K562 (cell line): ENCODE measurements around the gene WDR54. TPM values are rescaled to one million over a fixed set of nuclear protein-coding genes. Genes with fewer than 3 reads are reported as not detected.

Experiments
- CEBPZ ChIP-seq: fragments of 150-350 bp; IDR thresholded peaks from 2 replicates; pipeline ENCODE4 v1.6.1; 2014; ENCODE audit warnings: low read depth, mild to moderate bottlenecking, low read length, borderline replicate concordance
- DDX20 ChIP-seq: fragments of 450-650 bp; IDR thresholded peaks from 2 replicates; pipeline ENCODE4 v1.6.1; 2016; ENCODE audit warnings: missing genetic modification characterization, low read depth, mild to moderate bottlenecking, missing compliant biosample characterization, moderate library complexity
- ELK3 ChIP-seq: fragments of 450-650 bp; formaldehyde crosslinking; IDR thresholded peaks from 2 replicates; pipeline ENCODE4 v1.4.0; 2020; ENCODE audit warnings: mild to moderate bottlenecking
- JUND ChIP-seq, 2 experiments: IDR thresholded peaks; 2 replicates in 1 of 2; 3 replicates in 1 of 2; pipeline ENCODE4 v1.6.1; 2011; ENCODE audit warnings: borderline replicate concordance in 2 of 2, low read depth in 2 of 2, low read length in 2 of 2, improper control_type of control experiment in 1 of 2, missing biosample characterization in 1 of 2, missing genetic modification characterization in 1 of 2, missing genetic modification reagents in 1 of 2
- MLLT1 ChIP-seq, 2 experiments: fragments of 450-650 bp; IDR thresholded peaks; 2 replicates each; pipeline ENCODE4 v1.6.1; 2016
- NCOA2 ChIP-seq, 2 experiments: fragments of 450-650 bp; IDR thresholded peaks; 2 replicates each; pipeline ENCODE4 v1.6.1; 2018; ENCODE audit warnings: mild to moderate bottlenecking in 2 of 2, moderate library complexity in 1 of 2; ENCODE audit not compliant: partially characterized antibody in 2 of 2
- RBM34 ChIP-seq: fragments of 200-400 bp; formaldehyde crosslinking; IDR thresholded peaks from 2 replicates; pipeline ENCODE4 v1.6.1; 2018; ENCODE audit warnings: low read length, borderline replicate concordance; ENCODE audit not compliant: insufficient read depth
- SAP30 ChIP-seq: fragments of 200-600 bp; sonication (generic); IDR thresholded peaks from 2 replicates; pipeline ENCODE4 v1.6.1; 2012; ENCODE audit warnings: borderline replicate concordance, low read depth, mild to moderate bottlenecking, moderate library complexity, low read length, control low read depth, inconsistent platforms; ENCODE audit not compliant: insufficient read depth, poor library complexity, severe bottlenecking
- SOX6 ChIP-seq: fragments of 450-650 bp; IDR thresholded peaks from 2 replicates; pipeline ENCODE4 v1.6.1; 2014; ENCODE audit warnings: mild to moderate bottlenecking
- TAF1 ChIP-seq: IDR thresholded peaks from 2 replicates; pipeline ENCODE4 v1.6.1; 2011; ENCODE audit warnings: mild to moderate bottlenecking, low read length, moderate library complexity; ENCODE audit not compliant: insufficient read depth, control insufficient read depth, severe bottlenecking; ENCODE audit errors: extremely low read depth
- TRIM24 ChIP-seq, 2 experiments: fragments of 450-650 bp; IDR thresholded peaks; 2 replicates each; pipeline ENCODE4 v1.6.1; 2016
- XRCC3 ChIP-seq: fragments of 450-650 bp; IDR thresholded peaks from 2 replicates; pipeline ENCODE4 v1.6.1; 2017; ENCODE audit warnings: mild to moderate bottlenecking, moderate library complexity
- ZBTB1 ChIP-seq: sonication (generic); formaldehyde crosslinking; IDR thresholded peaks from 2 replicates; pipeline ENCODE4 v1.8.1; 2023; ENCODE audit warnings: missing genetic modification reagents, low read depth, mild to moderate bottlenecking, borderline replicate concordance
- ZNF124 ChIP-seq: sonication (generic); formaldehyde crosslinking; IDR thresholded peaks from 2 replicates; pipeline ENCODE4 v1.8.1; 2022; ENCODE audit warnings: missing genetic modification reagents
- ZNF140 ChIP-seq: fragments of 250-450 bp; sonication (Bioruptor Pico); IDR thresholded peaks from 2 replicates; pipeline ENCODE4 v1.8.0; 2021; ENCODE audit warnings: moderate library complexity, mild to moderate bottlenecking, inconsistent platforms
- ZNF175 ChIP-seq: fragments of 200-800 bp; sonication (Bioruptor generic); IDR thresholded peaks from 2 replicates; pipeline ENCODE4 v1.6.1; 2016; ENCODE audit warnings: low read depth, mild to moderate bottlenecking, missing genetic modification characterization, missing compliant biosample characterization
- polyA plus RNA-seq, 8 experiments: library from polyadenylated mRNA; depleted of rRNA in 4 of 8; stranded (reverse) in 5 of 8; unstranded in 3 of 8; fragments of >200 nt; fragmentation: Nextera tagmentation in 2 of 8; fragmentation: Illumina TruSeq in 1 of 8; extraction: Ambion mirVana in 2 of 8; extraction: Trizol in 1 of 8; gene quantifications; 2 replicates each; pipeline versions ENCODE4 v1.2.1 to v1.2.3, GENCODE V29; 2011 to 2014; ENCODE audit warnings: inconsistent platforms in 1 of 8, missing spikeins in 1 of 8
- total RNA-seq, 7 experiments: library from RNA; depleted of rRNA in 6 of 7; stranded (reverse); fragments of >200 nt in 6 of 7; fragmentation: Illumina TruSeq in 2 of 7; extraction: Trizol in 2 of 7; gene quantifications; 2 replicates each; pipeline versions ENCODE4 v1.2.1 to v1.2.3, GENCODE V29; 2011 to 2021; ENCODE audit warnings: low replicate concordance in 1 of 7

The WDR54 gene
- total and polyA plus RNA-seq, 9 of the 15 experiments (the other 6 are each of a cell fraction or from before 2014, with no cell fraction given), result 5.2 to 15.2 (median 7.4) TPM

- peak; percentile 30; the same call in 1 of the 2 replicates for TF ChIP-seq ZNF175 (CRISPR knock-in tag)
- no peak for TF ChIP-seq RBM34
- peak in 1 of 2 experiments; percentile 99; a peak in 2 of 4 replicates for TF ChIP-seq TRIM24 (IDR thresholded peaks at IDR 0.05)
- no peak for TF ChIP-seq ZNF124 (CRISPR knock-in tag)
- peak; percentile 73 for TF ChIP-seq JUND (IDR thresholded peaks at IDR 0.05; ENCODE audit: borderline replicate concordance, low read depth, low read length)
- TF ChIP-seq JUND (tag; IDR thresholded peaks at IDR 0.05; ENCODE audit: borderline replicate concordance, low read depth, low read length), result peak; percentile 74; the same call in 2 of the 3 replicates
- no peak for TF ChIP-seq MLLT1 (IDR thresholded peaks at IDR 0.05)
- no peak for TF ChIP-seq ZNF140
- no peak for TF ChIP-seq DDX20 (tag)
- TF ChIP-seq NCOA2 (IDR thresholded peaks at IDR 0.05; ENCODE audit: partially characterized antibody in 2 of 2), result peak in 1 of 2 experiments; percentile 96
- no peak for TF ChIP-seq XRCC3
- no peak for TF ChIP-seq ZBTB1 (CRISPR knock-in tag)
- TF ChIP-seq SAP30, result peak; percentile 96
- TF ChIP-seq TAF1, result peak; percentile 61
- TF ChIP-seq CEBPZ, result no peak
- TF ChIP-seq ELK3 (CRISPR knock-in tag), result no peak
- peak; percentile 70; the same call in 1 of the 2 replicates for TF ChIP-seq SOX6
Observed at GRCh38 chr2:74454654-74455511, 33.4 kb downstream of the WDR54 start, which contains the start of gene INO80B (continued).
